ENCODE data around the gene SHISA6.

DNA sequence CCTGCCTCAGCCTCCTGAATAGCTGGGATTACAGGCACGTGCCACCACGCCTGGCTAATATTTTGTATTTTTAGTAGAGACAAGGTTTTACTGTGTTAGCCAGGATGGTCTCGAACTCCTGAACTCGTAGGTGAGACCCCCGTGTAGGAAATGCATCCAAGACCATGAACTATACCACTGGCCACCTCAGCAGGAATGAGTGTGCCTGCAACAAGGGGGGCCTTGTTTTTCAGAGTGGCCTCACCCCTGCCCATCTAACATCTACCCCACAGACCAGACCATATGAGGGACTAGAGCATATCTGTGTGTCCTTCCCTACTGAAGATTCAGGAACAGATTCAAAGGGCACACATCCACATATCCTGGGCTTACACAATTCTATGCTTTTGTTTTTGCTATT lies 44.9 kb downstream of the SHISA6 start:
- TF ChIP-seq, protein P1, sequence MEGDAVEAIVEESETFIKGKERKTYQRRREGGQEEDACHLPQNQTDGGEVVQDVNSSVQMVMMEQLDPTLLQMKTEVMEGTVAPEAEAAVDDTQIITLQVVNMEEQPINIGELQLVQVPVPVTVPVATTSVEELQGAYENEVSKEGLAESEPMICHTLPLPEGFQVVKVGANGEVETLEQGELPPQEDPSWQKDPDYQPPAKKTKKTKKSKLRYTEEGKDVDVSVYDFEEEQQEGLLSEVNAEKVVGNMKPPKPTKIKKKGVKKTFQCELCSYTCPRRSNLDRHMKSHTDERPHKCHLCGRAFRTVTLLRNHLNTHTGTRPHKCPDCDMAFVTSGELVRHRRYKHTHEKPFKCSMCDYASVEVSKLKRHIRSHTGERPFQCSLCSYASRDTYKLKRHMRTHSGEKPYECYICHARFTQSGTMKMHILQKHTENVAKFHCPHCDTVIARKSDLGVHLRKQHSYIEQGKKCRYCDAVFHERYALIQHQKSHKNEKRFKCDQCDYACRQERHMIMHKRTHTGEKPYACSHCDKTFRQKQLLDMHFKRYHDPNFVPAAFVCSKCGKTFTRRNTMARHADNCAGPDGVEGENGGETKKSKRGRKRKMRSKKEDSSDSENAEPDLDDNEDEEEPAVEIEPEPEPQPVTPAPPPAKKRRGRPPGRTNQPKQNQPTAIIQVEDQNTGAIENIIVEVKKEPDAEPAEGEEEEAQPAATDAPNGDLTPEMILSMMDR (conservative IDR thresholded peaks at IDR 0.05; ENCODE audit: low read depth, low read length) = no peak
- no peak for TF ChIP-seq EZH2 (IDR thresholded peaks at IDR 0.05; ENCODE audit: borderline replicate concordance, low read depth, low read length, poor library complexity, severe bottlenecking)

Measured in A673 (cell line).